ENCODE results near the gene RPS27.

The RPS27 gene

GRCh38 chr1:153958961-153959260, 31.7 kb upstream of the RPS27 start:
- peak overlapping the region; percentile 43 for H3K4me2 ChIP-seq (ENCODE audit: low read length)
- H3K79me2 ChIP-seq (ENCODE audit: control insufficient read depth, insufficient read depth, low read length, poor library complexity): peaks cover 33% of the 10 kb centered on the region
- H4K91ac ChIP-seq (ENCODE audit: low read depth, low read length): no peak overlapping the region
- H3K27me3 ChIP-seq (ENCODE audit: insufficient read depth, low read length): no peaks in the 10 kb centered on the region
- no peaks in the 10 kb centered on the region for H3K9me3 ChIP-seq (ENCODE audit: insufficient read depth, low read depth, low read length)
- no peak overlapping the region for H2BK12ac ChIP-seq (ENCODE audit: low read length)
- no peak overlapping the region for H2BK5ac ChIP-seq (ENCODE audit: low read depth, low read length, poor library complexity)
- no peak overlapping the region for H3K27ac ChIP-seq (ENCODE audit: low read depth, low read length)
- peak in 1 of 2 donors; percentile 5 for DNase-seq
- peaks cover 24% of the 10 kb centered on the region for H3K79me1 ChIP-seq (ENCODE audit: low read length)
- peaks cover 22 to 31% of the 10 kb centered on the region in 2 experiments for H3K36me3 ChIP-seq (ENCODE audit: control insufficient read depth in 1 of 2, insufficient read depth in 2 of 2, low read length in 2 of 2)
- no peak overlapping the region for H3K4me3 ChIP-seq (ENCODE audit: low read depth, low read length)
- no peak overlapping the region for H3K4ac ChIP-seq (ENCODE audit: low read depth, low read length)
- no CpG with 5 or more reads among the region's 4 CpGs for WGBS (ENCODE audit: extremely low coverage, insufficient coverage, insufficient read length)
- no peak overlapping the region for H2AK5ac ChIP-seq (ENCODE audit: low read length)
- H2BK120ac ChIP-seq (ENCODE audit: insufficient read depth, low read length, poor library complexity): no peak overlapping the region
- no peak overlapping the region for H4K12ac ChIP-seq (ENCODE audit: low read depth, low read length)
- no peak overlapping the region for H3K23ac ChIP-seq (ENCODE audit: low read length)
- no peak overlapping the region for H3K9ac ChIP-seq (ENCODE audit: low read length)
- peaks cover 15 to 17% of the 10 kb centered on the region in 2 experiments for H3K4me1 ChIP-seq (ENCODE audit: control insufficient read depth in 1 of 2, insufficient read depth in 2 of 2, low read length in 2 of 2)
- no peak overlapping the region for H4K8ac ChIP-seq (ENCODE audit: low read depth, low read length)
- no peak overlapping the region for H3K18ac ChIP-seq (ENCODE audit: low read length)
- H2AFZ ChIP-seq (ENCODE audit: insufficient read depth, low read length, poor library complexity): no peak overlapping the region
- H3K14ac ChIP-seq (ENCODE audit: low read length): no peak overlapping the region

GRCh38 chr1:153959454-153959853, 31.1 kb upstream of the RPS27 start:
- no peak overlapping the region for H3K4ac ChIP-seq (ENCODE audit: low read depth, low read length)
- H2BK5ac ChIP-seq (ENCODE audit: low read depth, low read length, poor library complexity): no peak overlapping the region
- no peak overlapping the region for H4K91ac ChIP-seq (ENCODE audit: low read depth, low read length)
- no peak for DNase-seq
- peaks cover 33% of the 10 kb centered on the region for H3K79me2 ChIP-seq (ENCODE audit: control insufficient read depth, insufficient read depth, low read length, poor library complexity)
- peaks cover 28% of the 10 kb centered on the region for H3K79me1 ChIP-seq (ENCODE audit: low read length)
- H2AK5ac ChIP-seq (ENCODE audit: low read length): no peak overlapping the region
- no peak overlapping the region for H2AFZ ChIP-seq (ENCODE audit: insufficient read depth, low read length, poor library complexity)
- no peak overlapping the region for H3K9ac ChIP-seq (ENCODE audit: low read length)
- no peak overlapping the region for H3K27ac ChIP-seq (ENCODE audit: low read depth, low read length)
- no CpG with 5 or more reads among the region's 3 CpGs for WGBS (ENCODE audit: extremely low coverage, insufficient coverage, insufficient read length)
- no peak overlapping the region for H2BK120ac ChIP-seq (ENCODE audit: insufficient read depth, low read length, poor library complexity)
- H3K27me3 ChIP-seq (ENCODE audit: insufficient read depth, low read length): no peaks in the 10 kb centered on the region
- no peaks in the 10 kb centered on the region for H3K9me3 ChIP-seq (ENCODE audit: insufficient read depth, low read depth, low read length)
- peaks cover 19 to 28% of the 10 kb centered on the region in 2 experiments for H3K36me3 ChIP-seq (ENCODE audit: control insufficient read depth in 1 of 2, insufficient read depth in 2 of 2, low read length in 2 of 2)
- H3K23ac ChIP-seq (ENCODE audit: low read length): no peak overlapping the region
- peaks cover 15 to 17% of the 10 kb centered on the region in 2 experiments for H3K4me1 ChIP-seq (ENCODE audit: control insufficient read depth in 1 of 2, insufficient read depth in 2 of 2, low read length in 2 of 2)
- no peak overlapping the region for H3K4me3 ChIP-seq (ENCODE audit: low read depth, low read length)
- H4K12ac ChIP-seq (ENCODE audit: low read depth, low read length): no peak overlapping the region
- H4K8ac ChIP-seq (ENCODE audit: low read depth, low read length): no peak overlapping the region
- no peak overlapping the region for H3K14ac ChIP-seq (ENCODE audit: low read length)
- no peak overlapping the region for H3K4me2 ChIP-seq (ENCODE audit: low read length)
- no peak overlapping the region for H3K18ac ChIP-seq (ENCODE audit: low read length)
- no peak overlapping the region for H2BK12ac ChIP-seq (ENCODE audit: low read length)

- H3K4me2 ChIP-seq (ENCODE audit: low read length): no peak overlapping the region
- no peak overlapping the region for H3K4ac ChIP-seq (ENCODE audit: low read depth, low read length)
- H3K79me2 ChIP-seq (ENCODE audit: control insufficient read depth, insufficient read depth, low read length, poor library complexity): peaks cover 33% of the 10 kb centered on the region
- H3K4me3 ChIP-seq (ENCODE audit: low read depth, low read length): no peak overlapping the region
- no peak overlapping the region for H2BK120ac ChIP-seq (ENCODE audit: insufficient read depth, low read length, poor library complexity)
- H3K9ac ChIP-seq (ENCODE audit: low read length): no peak overlapping the region
- no CpG with 5 or more reads among the region's 11 CpGs for WGBS (ENCODE audit: extremely low coverage, insufficient coverage, insufficient read length)
- no peak overlapping the region for H4K12ac ChIP-seq (ENCODE audit: low read depth, low read length)
- peaks cover 13 to 22% of the 10 kb centered on the region in 2 experiments for H3K36me3 ChIP-seq (ENCODE audit: control insufficient read depth in 1 of 2, insufficient read depth in 2 of 2, low read length in 2 of 2)
- H3K27ac ChIP-seq (ENCODE audit: low read depth, low read length): no peak overlapping the region
- H2AFZ ChIP-seq (ENCODE audit: insufficient read depth, low read length, poor library complexity): no peak overlapping the region
- H4K91ac ChIP-seq (ENCODE audit: low read depth, low read length): no peak overlapping the region
- H2AK5ac ChIP-seq (ENCODE audit: low read length): no peak overlapping the region
- H2BK12ac ChIP-seq (ENCODE audit: low read length): no peak overlapping the region
- no peak overlapping the region for H3K23ac ChIP-seq (ENCODE audit: low read length)
- H4K8ac ChIP-seq (ENCODE audit: low read depth, low read length): no peak overlapping the region
- no peak overlapping the region for H2BK5ac ChIP-seq (ENCODE audit: low read depth, low read length, poor library complexity)
- H3K27me3 ChIP-seq (ENCODE audit: insufficient read depth, low read length): no peaks in the 10 kb centered on the region
- H3K18ac ChIP-seq (ENCODE audit: low read length): no peak overlapping the region
- H3K14ac ChIP-seq (ENCODE audit: low read length): no peak overlapping the region
- no peaks in the 10 kb centered on the region for H3K9me3 ChIP-seq (ENCODE audit: insufficient read depth, low read depth, low read length)
- peaks cover 15 to 17% of the 10 kb centered on the region in 2 experiments for H3K4me1 ChIP-seq (ENCODE audit: control insufficient read depth in 1 of 2, insufficient read depth in 2 of 2, low read length in 2 of 2)
- H3K79me1 ChIP-seq (ENCODE audit: low read length): peaks cover 28% of the 10 kb centered on the region
- no peak for DNase-seq
Measured at GRCh38 chr1:153960206-153960605, 30.4 kb upstream of the RPS27 start.

GRCh38 chr1:153961421-153961820, 29.1 kb upstream of the RPS27 start:
- DNase-seq: no peak
- Histone ChIP-seq H3K27me3 (ENCODE audit: insufficient read depth, low read length) (no peaks in the 10 kb centered on the region), H3K79me2 (ENCODE audit: control insufficient read depth, insufficient read depth, low read length, poor library complexity) (peaks cover 31% of the 10 kb centered on the region), H3K36me3 (ENCODE audit: control insufficient read depth in 1 of 2, insufficient read depth in 2 of 2, low read length in 2 of 2) (peaks cover 13 to 22% of the 10 kb centered on the region in 2 experiments), H3K14ac (ENCODE audit: low read length) (peak overlapping the region; percentile 17), H3K23ac (ENCODE audit: low read length) (no peak overlapping the region), H3K4me2 (ENCODE audit: low read length) (peak overlapping the region; percentile 86), H4K12ac (ENCODE audit: low read depth, low read length) (no peak overlapping the region), H3K79me1 (ENCODE audit: low read length) (peaks cover 28% of the 10 kb centered on the region), H3K9me3 (ENCODE audit: insufficient read depth, low read depth, low read length) (no peaks in the 10 kb centered on the region), H2AK5ac (ENCODE audit: low read length) (no peak overlapping the region), H3K18ac (ENCODE audit: low read length) (no peak overlapping the region), H4K8ac (ENCODE audit: low read depth, low read length) (no peak overlapping the region), H3K9ac (ENCODE audit: low read length) (peak overlapping the region; percentile 50), H2BK120ac (ENCODE audit: insufficient read depth, low read length, poor library complexity) (no peak overlapping the region), H3K4me1 (ENCODE audit: control insufficient read depth in 1 of 2, insufficient read depth in 2 of 2, low read length in 2 of 2) (peaks cover 15 to 19% of the 10 kb centered on the region in 2 experiments), H4K91ac (ENCODE audit: low read depth, low read length) (no peak overlapping the region), H2BK12ac (ENCODE audit: low read length) (no peak overlapping the region), H3K4me3 (ENCODE audit: low read depth, low read length) (no peak overlapping the region), H3K27ac (ENCODE audit: low read depth, low read length) (no peak overlapping the region), H2AFZ (ENCODE audit: insufficient read depth, low read length, poor library complexity) (no peak overlapping the region), H3K4ac (ENCODE audit: low read depth, low read length) (peak overlapping the region; percentile 97), H2BK5ac (ENCODE audit: low read depth, low read length, poor library complexity) (no peak overlapping the region)
- no CpG with 5 or more reads among the region's 4 CpGs for WGBS (ENCODE audit: extremely low coverage, insufficient coverage, insufficient read length)
